PC-9 (cell line): Measurements from ENCODE around the gene PAGR1. TPM values are rescaled to one million over a fixed set of nuclear protein-coding genes. Genes with fewer than 3 reads are reported as not detected.
"Not testable (repeated sequence)": the region's sequence is repeated elsewhere in the genome, so short reads cannot be mapped to it uniquely, and the experiment has no call there.

Experiments
- BruUV-seq: library from RNA; stranded (reverse); fragments of 400-500 nt; replicated peaks from 2 replicates; lab custom pipeline; 2021; lab: Mats Ljungman, UMichigan
- CTCF ChIA-PET: fragments of 300-600 bp; sonication (Branson Sonifier 250); formaldehyde crosslinking; loops from one replicate; lab custom pipeline; 2022; ENCODE audit warnings: antibody characterized with exemption; lab: Charles Lee
- POLR2A ChIA-PET: fragments of 300-600 bp; sonication (Branson Sonifier 250); formaldehyde crosslinking; loops from one replicate; lab custom pipeline; 2022; ENCODE audit warnings: antibody characterized with exemption; ENCODE audit not compliant: unreplicated experiment; lab: Charles Lee
- DNase-seq, 2 experiments: peaks; one replicate each; pipeline versions ENCODE4 v3.0.0 to v3.0.0-alpha.2; 2015 to 2022; ENCODE audit warnings: mixed read lengths in 1 of 2
- H2AFZ ChIP-seq: fragments of 200-600 bp; sonication (generic); 2 replicates; pipeline ENCODE4 v1.8.1; 2017; ENCODE audit warnings: antibody characterized with exemption
- H3F3A ChIP-seq: fragments of 200-600 bp; sonication (generic); 2 replicates; pipeline ENCODE4 v1.8.1; 2017; ENCODE audit warnings: antibody characterized with exemption, mild to moderate bottlenecking, low read depth; ENCODE audit not compliant: insufficient read depth
- H3K27ac ChIP-seq: fragments of 200-600 bp; sonication (generic); 2 replicates; pipeline ENCODE4 v1.6.1; 2016; ENCODE audit warnings: mixed run types
- H3K27me3 ChIP-seq: fragments of 200-600 bp; sonication (generic); 2 replicates; pipeline ENCODE4 v1.6.1; 2016; ENCODE audit warnings: low read depth, mixed run types; ENCODE audit not compliant: insufficient read depth
- H3K36me3 ChIP-seq: fragments of 200-600 bp; sonication (generic); 2 replicates; pipeline ENCODE4 v1.6.1; 2016; ENCODE audit warnings: low read depth, mixed run types
- H3K4me1 ChIP-seq: fragments of 200-600 bp; sonication (generic); replicated peaks from 2 replicates; pipeline ENCODE4 v1.6.1; 2016; ENCODE audit warnings: mixed run types; ENCODE audit not compliant: insufficient read depth
- H3K4me2 ChIP-seq: fragments of 200-600 bp; sonication (generic); 2 replicates; pipeline ENCODE4 v1.6.1; 2017; ENCODE audit warnings: mixed run types
- H3K4me3 ChIP-seq: fragments of 200-600 bp; sonication (generic); 2 replicates; pipeline ENCODE4 v1.6.1; 2016; ENCODE audit warnings: mixed run types
- H3K79me2 ChIP-seq: fragments of 200-600 bp; sonication (generic); 2 replicates; pipeline ENCODE4 v1.6.1; 2017; ENCODE audit warnings: low read depth, mixed run types
- H3K9me2 ChIP-seq: fragments of 200-600 bp; sonication (generic); 2 replicates; pipeline ENCODE4 v1.8.1; 2017; ENCODE audit warnings: mild to moderate bottlenecking; ENCODE audit not compliant: insufficient read depth
- H3K9me3 ChIP-seq: fragments of 200-600 bp; sonication (generic); 2 replicates; pipeline ENCODE4 v1.8.1; 2016; ENCODE audit warnings: low read depth; ENCODE audit not compliant: insufficient read depth
- H4K20me1 ChIP-seq: fragments of 200-600 bp; sonication (generic); 2 replicates; pipeline ENCODE4 v1.8.1; 2017; ENCODE audit not compliant: insufficient read depth
- EZH2 ChIP-seq: fragments of 200-600 bp; sonication (generic); IDR thresholded peaks from 2 replicates; pipeline ENCODE4 v1.8.0; 2017; ENCODE audit warnings: antibody characterized with exemption, low read depth
- intact Hi-C: fragments of 100-400 bp; cut with micrococcal nuclease; formaldehyde crosslinking; loops from one replicate; pipeline ENCODE4 v1.10.0; 2022; ENCODE audit not compliant: unreplicated experiment
- total RNA-seq: library from RNA; stranded (reverse); gene quantifications from 2 replicates; pipeline ENCODE4 v1.2.3, GENCODE V29; 2021
- TF ChIP-seq, protein P1 (sequence below): fragments of 200-600 bp; sonication (generic); conservative IDR thresholded peaks from 2 replicates; pipeline ENCODE4 v1.6.1; 2017; ENCODE audit warnings: mixed run types, antibody characterized with exemption, mild to moderate bottlenecking, moderate library complexity

PAGR1 gene
- total RNA-seq, 1 experiment from 2014 or later, result 27.5 TPM

- CTCF ChIA-PET, result interaction anchor here (0.6 kb wide), 1 partner anchor 1223 kb away, joined by 7 read pairs; no protein-coding TSS in a partner anchor
These were observed 14.8 kb downstream of the PAGR1 start for GRCh38 chr16:29830774-29831173.

GRCh38 chr16:29831490-29831889 lies 15.5 kb downstream of the PAGR1 start:
- no TSS peak for BruUV-seq
- no peak for TF ChIP-seq EZH2
- TF ChIP-seq, protein P1, sequence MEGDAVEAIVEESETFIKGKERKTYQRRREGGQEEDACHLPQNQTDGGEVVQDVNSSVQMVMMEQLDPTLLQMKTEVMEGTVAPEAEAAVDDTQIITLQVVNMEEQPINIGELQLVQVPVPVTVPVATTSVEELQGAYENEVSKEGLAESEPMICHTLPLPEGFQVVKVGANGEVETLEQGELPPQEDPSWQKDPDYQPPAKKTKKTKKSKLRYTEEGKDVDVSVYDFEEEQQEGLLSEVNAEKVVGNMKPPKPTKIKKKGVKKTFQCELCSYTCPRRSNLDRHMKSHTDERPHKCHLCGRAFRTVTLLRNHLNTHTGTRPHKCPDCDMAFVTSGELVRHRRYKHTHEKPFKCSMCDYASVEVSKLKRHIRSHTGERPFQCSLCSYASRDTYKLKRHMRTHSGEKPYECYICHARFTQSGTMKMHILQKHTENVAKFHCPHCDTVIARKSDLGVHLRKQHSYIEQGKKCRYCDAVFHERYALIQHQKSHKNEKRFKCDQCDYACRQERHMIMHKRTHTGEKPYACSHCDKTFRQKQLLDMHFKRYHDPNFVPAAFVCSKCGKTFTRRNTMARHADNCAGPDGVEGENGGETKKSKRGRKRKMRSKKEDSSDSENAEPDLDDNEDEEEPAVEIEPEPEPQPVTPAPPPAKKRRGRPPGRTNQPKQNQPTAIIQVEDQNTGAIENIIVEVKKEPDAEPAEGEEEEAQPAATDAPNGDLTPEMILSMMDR, result no peak
- CTCF ChIA-PET, result interaction anchor here (0.6 kb wide), 1 partner anchor 1222 kb away, joined by 7 read pairs; no protein-coding TSS in a partner anchor
- Histone ChIP-seq H4K20me1 (no peaks in the 10 kb centered on the region), H3K9me2 (no peaks in the 10 kb centered on the region), H3K36me3 (peaks cover 4% of the 10 kb centered on the region; the same call in 1 of the 2 replicates), H3K79me2 (no peaks in the 10 kb centered on the region), H3F3A (peaks cover 8% of the 10 kb centered on the region; the same call in 1 of the 2 replicates), H3K27ac (no peak overlapping the region), H2AFZ (no peak overlapping the region), H3K4me1 (no peaks in the 10 kb centered on the region), H3K4me3 (no peak overlapping the region), H3K27me3 (no peaks in the 10 kb centered on the region), H3K4me2 (no peak overlapping the region), H3K9me3 (no peaks in the 10 kb centered on the region)
- POLR2A ChIA-PET, result no interaction called here
- intact Hi-C loops, result no loop called here
- no peak for DNase-seq

More at GRCh38 chr16:29830774-29831173, 14.8 kb downstream of the PAGR1 start:
- Histone ChIP-seq H3K9me3 (no peaks in the 10 kb centered on the region), H3K9me2 (no peaks in the 10 kb centered on the region), H3K79me2 (peaks cover 5% of the 10 kb centered on the region; the same call in 1 of the 2 replicates), H3K4me1 (peaks cover 5% of the 10 kb centered on the region), H3K4me3 (no peak overlapping the region), H3K4me2 (no peak overlapping the region), H3K27ac (no peak overlapping the region), H2AFZ (no peak overlapping the region), H3K36me3 (peaks cover 4% of the 10 kb centered on the region; the same call in 1 of the 2 replicates), H3F3A (peaks cover 10% of the 10 kb centered on the region; the same call in 1 of the 2 replicates), H3K27me3 (no peaks in the 10 kb centered on the region), H4K20me1 (no peaks in the 10 kb centered on the region)
- no peak for DNase-seq
- no TSS peak for BruUV-seq
- TF ChIP-seq, protein P1, result no peak
- TF ChIP-seq EZH2, result no peak
- intact Hi-C loops, result no loop called here
- POLR2A ChIA-PET, result no interaction called here

- ChIA-PET POLR2A (interaction anchor here (0.8 kb wide), 1 partner anchor 17 kb away, joined by 7 read pairs; the partner anchor contains the start of gene PAGR1), CTCF (interaction anchor here (0.6 kb wide), 1 partner anchor 66 kb away, joined by 3 read pairs; the partner anchor contains the start of gene SEZ6L2)
- H3K4me1 ChIP-seq, H3F3A ChIP-seq, H3K4me3 ChIP-seq, H3K79me2 ChIP-seq, H3K4me2 ChIP-seq, H3K9me3 ChIP-seq, intact Hi-C loops, H3K27ac ChIP-seq, DNase-seq, H3K9me2 ChIP-seq, H2AFZ ChIP-seq, BruUV-seq, H3K36me3 ChIP-seq, H4K20me1 ChIP-seq, H3K27me3 ChIP-seq: not testable (repeated sequence)
These were observed 17.3 kb downstream of the PAGR1 start for GRCh38 chr16:29833219-29833618.
